ENCODE measurements around the gene PDZK1IP1.

DNA sequence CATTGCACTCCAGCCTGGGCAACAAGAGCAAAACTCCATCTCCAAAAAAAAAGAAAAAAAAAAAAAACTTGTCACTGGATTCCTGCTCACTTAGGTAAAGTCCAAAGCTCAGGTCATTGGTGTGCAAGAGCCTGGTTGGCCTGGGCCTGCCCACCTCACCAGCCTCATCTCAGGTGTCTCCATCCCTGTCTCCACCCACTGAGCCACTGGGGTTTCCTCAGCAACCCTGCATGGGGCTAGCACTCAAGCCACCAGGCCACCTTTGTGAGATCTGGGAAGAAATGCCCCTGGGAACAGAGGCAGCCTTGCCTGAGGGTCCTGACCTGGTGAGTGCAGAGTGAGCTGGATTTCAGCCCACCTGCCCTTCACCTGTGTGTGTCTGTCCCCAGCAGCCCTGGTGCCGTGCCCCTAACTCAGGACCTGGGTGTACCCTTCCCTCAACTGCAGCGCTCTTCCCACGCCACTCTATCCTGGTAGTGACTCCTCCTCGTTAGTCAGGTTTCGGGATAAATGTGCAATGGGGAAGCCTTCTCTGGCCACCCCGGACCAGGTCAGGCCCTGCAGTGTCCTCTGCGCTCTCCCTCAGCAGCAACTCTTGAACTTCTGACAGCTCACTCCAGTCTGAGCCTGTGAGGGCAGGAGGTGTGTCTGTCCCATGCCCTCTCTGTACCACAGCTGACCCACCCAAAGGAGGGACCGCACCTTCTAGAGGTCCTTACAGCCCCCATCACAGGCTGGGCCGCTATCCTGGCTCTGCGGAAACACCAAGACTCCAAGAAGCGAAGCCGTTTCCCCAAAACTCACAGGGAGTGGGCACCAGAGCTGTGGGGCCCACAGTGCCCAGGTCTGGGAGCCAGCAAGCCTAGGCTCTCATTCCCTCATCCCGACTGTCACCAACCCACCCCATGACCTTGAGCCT lies 3.3 kb downstream of the PDZK1IP1 start:
- TF ChIP-seq YY1 (IDR thresholded peaks at IDR 0.05; ENCODE audit: extremely low read depth, insufficient replicate concordance, low read depth, low read length) (no peak), POLR2AphosphoS5 (IDR thresholded peaks at IDR 0.05; ENCODE audit: low read depth, low read length) (no peak), ZNF274 (IDR thresholded peaks at IDR 0.05; ENCODE audit: low read depth, low read length) (no peak), JUND (IDR thresholded peaks at IDR 0.05) (no peak)
- TF ChIP-seq, protein P1, sequence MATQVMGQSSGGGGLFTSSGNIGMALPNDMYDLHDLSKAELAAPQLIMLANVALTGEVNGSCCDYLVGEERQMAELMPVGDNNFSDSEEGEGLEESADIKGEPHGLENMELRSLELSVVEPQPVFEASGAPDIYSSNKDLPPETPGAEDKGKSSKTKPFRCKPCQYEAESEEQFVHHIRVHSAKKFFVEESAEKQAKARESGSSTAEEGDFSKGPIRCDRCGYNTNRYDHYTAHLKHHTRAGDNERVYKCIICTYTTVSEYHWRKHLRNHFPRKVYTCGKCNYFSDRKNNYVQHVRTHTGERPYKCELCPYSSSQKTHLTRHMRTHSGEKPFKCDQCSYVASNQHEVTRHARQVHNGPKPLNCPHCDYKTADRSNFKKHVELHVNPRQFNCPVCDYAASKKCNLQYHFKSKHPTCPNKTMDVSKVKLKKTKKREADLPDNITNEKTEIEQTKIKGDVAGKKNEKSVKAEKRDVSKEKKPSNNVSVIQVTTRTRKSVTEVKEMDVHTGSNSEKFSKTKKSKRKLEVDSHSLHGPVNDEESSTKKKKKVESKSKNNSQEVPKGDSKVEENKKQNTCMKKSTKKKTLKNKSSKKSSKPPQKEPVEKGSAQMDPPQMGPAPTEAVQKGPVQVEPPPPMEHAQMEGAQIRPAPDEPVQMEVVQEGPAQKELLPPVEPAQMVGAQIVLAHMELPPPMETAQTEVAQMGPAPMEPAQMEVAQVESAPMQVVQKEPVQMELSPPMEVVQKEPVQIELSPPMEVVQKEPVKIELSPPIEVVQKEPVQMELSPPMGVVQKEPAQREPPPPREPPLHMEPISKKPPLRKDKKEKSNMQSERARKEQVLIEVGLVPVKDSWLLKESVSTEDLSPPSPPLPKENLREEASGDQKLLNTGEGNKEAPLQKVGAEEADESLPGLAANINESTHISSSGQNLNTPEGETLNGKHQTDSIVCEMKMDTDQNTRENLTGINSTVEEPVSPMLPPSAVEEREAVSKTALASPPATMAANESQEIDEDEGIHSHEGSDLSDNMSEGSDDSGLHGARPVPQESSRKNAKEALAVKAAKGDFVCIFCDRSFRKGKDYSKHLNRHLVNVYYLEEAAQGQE (IDR thresholded peaks at IDR 0.05; ENCODE audit: low read depth), result no peak
- TF ChIP-seq, protein P2, sequence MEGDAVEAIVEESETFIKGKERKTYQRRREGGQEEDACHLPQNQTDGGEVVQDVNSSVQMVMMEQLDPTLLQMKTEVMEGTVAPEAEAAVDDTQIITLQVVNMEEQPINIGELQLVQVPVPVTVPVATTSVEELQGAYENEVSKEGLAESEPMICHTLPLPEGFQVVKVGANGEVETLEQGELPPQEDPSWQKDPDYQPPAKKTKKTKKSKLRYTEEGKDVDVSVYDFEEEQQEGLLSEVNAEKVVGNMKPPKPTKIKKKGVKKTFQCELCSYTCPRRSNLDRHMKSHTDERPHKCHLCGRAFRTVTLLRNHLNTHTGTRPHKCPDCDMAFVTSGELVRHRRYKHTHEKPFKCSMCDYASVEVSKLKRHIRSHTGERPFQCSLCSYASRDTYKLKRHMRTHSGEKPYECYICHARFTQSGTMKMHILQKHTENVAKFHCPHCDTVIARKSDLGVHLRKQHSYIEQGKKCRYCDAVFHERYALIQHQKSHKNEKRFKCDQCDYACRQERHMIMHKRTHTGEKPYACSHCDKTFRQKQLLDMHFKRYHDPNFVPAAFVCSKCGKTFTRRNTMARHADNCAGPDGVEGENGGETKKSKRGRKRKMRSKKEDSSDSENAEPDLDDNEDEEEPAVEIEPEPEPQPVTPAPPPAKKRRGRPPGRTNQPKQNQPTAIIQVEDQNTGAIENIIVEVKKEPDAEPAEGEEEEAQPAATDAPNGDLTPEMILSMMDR (IDR thresholded peaks at IDR 0.05 in 2 of 3, conservative IDR thresholded peaks at IDR 0.05 in 1 of 3; ENCODE audit: borderline replicate concordance in 1 of 3, insufficient read depth in 1 of 3, low read depth in 2 of 3, low read length in 2 of 3), result no peak
- TF ChIP-seq, protein P3, sequence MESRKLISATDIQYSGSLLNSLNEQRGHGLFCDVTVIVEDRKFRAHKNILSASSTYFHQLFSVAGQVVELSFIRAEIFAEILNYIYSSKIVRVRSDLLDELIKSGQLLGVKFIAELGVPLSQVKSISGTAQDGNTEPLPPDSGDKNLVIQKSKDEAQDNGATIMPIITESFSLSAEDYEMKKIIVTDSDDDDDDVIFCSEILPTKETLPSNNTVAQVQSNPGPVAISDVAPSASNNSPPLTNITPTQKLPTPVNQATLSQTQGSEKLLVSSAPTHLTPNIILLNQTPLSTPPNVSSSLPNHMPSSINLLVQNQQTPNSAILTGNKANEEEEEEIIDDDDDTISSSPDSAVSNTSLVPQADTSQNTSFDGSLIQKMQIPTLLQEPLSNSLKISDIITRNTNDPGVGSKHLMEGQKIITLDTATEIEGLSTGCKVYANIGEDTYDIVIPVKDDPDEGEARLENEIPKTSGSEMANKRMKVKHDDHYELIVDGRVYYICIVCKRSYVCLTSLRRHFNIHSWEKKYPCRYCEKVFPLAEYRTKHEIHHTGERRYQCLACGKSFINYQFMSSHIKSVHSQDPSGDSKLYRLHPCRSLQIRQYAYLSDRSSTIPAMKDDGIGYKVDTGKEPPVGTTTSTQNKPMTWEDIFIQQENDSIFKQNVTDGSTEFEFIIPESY (IDR thresholded peaks at IDR 0.05; ENCODE audit: extremely low read depth, insufficient replicate concordance, low read length), result no peak
- TF ChIP-seq, protein P4, sequence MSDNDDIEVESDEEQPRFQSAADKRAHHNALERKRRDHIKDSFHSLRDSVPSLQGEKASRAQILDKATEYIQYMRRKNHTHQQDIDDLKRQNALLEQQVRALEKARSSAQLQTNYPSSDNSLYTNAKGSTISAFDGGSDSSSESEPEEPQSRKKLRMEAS (IDR thresholded peaks at IDR 0.05), result no peak
- TF ChIP-seq, protein P5, sequence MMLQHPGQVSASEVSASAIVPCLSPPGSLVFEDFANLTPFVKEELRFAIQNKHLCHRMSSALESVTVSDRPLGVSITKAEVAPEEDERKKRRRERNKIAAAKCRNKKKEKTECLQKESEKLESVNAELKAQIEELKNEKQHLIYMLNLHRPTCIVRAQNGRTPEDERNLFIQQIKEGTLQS (IDR thresholded peaks at IDR 0.05), result no peak

All from HCT116 (cell line).